GM19238 (cell line): Measurements from ENCODE around the gene NOP16.

Source experiments
- DNase-seq: peaks from one replicate; pipeline ENCODE4 v3.0.0; 2011; ENCODE audit warnings: low spot score; ENCODE audit not compliant: insufficient read length

Gene NOP16, protein sequence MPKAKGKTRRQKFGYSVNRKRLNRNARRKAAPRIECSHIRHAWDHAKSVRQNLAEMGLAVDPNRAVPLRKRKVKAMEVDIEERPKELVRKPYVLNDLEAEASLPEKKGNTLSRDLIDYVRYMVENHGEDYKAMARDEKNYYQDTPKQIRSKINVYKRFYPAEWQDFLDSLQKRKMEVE

DNA sequence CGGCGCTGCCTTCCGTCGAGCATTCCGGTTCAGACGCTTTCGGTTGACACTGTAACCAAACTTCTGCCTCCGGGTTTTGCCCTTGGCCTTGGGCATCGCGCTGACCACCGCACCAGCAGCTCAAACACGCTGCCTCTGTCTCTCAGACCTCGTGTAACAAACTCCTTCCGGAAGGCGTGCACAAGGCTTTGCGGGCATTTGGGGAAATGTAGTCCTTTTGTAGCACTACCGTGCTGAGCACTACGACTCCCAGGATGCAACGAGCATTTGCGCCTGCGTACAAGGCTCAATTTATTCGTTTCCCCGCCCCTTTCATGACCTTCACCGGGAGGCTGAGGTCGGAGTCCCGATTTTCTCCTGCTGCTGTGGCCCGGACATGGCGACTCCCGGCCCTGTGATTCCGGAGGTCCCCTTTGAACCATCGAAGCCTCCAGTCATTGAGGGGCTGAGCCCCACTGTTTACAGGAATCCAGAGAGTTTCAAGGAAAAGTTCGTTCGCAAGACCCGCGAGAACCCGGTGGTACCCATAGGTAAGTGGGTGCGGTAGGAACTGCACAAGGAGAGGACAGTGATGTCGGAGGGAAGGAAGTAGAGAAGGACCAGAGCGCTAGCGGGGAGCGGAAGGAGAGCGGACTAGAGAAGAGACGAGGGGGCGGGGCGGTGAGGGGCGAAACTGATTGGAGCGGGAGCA, at the start of gene NOP16, which contains the start of gene HIGD2A:
TSS of gene NOP16 (minus strand) at position 155 of the 691 bp plus-strand sequence. CDS start at position 96, 59 bp downstream.
TSS of gene HIGD2A (plus strand) at position 308 of the 691 bp plus-strand sequence. CDS start at position 377, 69 bp downstream.
- DNase-seq, result peak; percentile 97

DNA sequence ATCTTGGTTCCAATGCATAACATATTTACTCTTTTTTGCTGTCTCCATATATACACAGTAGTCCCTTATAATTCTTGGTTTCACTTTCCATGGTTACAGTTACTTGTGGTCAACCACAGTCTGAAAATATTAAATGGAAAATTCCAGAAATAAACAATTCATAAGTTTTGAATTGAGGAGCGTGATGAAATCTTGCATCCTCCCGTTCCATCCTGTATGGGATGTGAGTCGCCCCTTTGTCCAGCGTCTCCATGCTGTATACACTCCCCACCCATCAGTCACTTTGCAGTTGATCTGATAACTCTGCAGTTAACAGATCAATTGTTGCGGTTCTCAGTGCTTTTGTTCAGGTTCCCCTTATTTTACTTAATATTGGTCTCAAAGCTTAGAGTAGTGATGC, 48.3 kb upstream of the NOP16 start:
- DNase-seq, result no peak

DNA sequence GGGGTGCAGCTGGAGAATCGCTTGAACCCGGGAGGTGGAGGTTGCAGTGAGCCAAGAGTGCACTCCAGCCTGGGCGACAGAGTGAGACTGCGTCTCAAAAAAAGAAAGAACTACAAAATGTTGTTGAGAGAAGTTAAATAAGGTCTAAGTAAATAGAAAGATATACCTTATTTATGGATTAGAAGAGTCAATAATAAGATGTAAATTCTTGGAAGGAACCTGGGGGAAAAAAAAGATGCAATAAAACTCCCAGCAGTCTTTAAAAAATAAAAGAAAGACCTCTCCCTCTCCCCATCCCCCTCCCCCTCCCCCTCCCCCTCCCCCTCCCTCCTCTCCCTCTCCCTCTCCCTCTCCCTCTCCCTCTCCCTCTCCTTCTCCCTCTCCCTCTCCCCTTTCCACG, 44.3 kb upstream of the NOP16 start:
- DNase-seq, result no peak

DNA sequence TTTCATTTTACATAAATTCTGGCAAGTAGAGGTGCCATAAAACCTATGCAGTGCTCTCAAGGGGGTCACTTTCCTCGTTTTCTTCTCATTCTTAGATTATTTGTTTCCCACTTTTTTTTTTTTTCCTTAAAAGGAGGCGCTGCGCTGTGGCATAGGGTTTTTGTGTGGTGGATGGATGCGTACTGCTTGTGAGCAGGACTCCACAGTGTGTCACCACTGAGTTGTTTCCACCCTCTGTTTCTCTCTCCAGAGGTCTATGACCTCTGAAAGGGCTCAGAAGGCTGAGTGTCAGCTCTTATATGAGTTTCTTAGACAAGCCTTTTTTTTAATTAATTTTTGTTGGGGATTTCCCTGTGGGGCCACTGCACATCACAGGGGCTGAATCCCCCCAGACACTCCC, 41.6 kb upstream of the NOP16 start:
- no peak for DNase-seq

DNA sequence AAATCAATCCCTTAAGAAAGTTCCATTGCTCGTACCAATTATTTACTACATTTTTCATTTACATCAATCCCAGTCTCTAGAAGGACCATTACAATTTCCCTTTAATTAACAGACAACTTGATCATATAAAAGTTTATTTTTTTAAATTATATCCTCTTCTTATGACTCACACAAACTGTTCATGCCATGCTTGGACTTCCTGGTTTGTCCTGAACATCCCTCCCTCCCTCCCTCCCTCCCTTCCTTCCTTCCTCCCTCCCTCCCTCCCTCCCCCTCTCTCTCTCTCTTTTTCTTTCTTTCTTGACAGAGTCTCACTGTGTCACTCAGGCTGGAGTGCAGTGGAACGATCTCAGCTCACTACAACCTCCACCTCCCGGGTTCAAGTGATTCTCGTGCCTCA, 39.6 kb upstream of the NOP16 start:
- DNase-seq, result no peak

DNA sequence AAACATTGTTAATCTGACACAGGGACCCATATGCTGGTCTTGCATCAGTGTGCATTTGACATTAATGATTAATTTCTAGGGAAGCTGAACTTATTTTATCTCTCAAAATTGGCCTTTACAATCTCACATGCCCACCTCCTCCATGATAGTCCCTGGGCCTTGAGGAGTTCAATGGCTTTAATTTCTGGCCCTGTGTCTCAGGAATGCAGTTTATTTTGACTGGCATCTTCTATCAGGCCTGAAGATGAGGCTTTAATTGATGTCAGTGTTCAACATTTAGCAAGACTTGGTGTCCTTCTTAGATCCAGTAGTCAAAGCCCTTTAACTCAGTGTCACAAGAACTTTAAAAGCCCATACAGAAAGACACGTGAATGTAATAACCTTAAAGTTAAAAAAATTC, 38.5 kb upstream of the NOP16 start:
- no peak for DNase-seq

DNA sequence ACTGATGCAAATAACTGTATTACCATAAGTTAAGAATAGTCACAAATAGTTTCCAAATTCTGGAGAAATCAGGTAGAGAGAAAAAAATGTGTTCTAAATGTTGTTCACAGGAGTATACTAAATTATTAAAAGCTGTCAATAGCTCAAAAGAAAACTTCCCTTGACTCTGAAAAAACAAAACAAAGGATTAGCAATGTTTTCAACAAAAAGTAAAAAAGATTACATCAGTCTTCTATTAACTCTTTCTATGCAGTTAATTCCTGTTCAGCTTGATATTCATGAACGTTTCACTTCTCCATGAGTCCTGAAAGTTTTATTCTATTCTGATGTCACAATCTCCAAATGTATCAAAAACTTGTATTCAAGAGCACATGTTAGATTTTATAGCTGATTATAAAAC, 37.4 kb upstream of the NOP16 start:
- no peak for DNase-seq

DNA sequence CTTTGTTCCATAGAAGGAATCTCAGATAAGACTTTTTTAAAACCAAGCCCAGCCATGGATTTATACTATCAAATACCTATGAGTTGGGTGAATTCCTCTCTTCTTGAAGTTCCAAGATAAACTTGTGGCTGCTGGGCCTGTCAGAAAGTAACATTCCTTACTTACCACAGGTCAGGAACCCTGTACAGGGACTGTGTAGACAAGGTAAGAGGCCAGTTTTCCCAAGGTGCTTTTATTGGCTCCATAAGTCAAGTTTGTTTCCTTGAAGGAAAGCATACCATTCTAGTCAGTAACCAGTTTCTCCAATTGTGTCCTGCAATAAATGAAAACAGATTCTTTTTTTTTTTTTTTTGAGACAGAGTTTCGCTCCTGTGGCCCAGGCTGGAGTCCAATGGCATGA, 36.7 kb upstream of the NOP16 start:
- no peak for DNase-seq

DNA sequence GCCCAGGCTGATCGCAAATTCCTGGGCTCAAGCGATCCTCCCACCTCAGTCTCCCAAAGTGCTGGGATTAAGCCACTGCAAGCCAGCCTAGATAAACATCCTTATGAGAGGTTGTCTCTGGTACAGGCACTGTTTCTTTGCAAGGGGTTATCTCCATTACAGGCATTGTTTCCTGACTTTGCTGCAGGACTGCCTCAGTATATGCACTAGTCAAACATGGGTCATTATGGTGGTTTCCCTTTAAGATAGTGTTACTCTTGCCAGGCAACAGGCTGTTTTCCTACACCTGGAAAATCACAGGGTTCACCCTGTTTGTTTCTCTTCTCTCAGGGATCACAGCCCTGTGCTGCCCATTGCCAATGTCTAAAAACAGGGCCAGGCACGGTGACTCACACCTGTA, 35.8 kb upstream of the NOP16 start:
- DNase-seq, result no peak

DNA sequence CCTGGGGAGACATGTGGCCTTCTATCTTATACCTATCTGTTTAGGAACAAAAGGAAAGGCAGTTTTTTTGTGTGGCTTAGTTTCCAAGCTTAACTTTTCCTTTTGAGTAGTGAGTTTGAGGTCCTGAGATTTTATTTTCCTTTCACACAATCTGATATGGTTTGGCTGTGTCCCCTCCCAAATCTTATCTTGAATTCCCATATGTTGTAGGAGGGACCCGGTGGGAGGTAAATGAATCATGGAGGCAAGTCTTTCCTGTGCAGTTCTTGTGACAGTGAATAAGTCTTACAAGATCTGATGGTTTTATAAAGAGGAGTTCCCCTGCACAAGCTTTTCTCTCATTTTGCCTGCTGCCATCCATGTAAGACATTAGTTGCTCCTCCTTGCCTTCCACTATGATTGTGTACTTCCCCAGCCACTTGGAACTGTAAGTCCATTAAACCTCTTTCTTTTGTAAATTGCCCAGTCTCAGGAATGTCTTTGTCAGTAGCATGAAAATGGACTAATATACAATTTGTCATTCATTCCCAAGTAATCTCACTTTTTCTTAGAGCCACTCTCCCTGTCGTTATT, 32.7 kb upstream of the NOP16 start:
- no peak for DNase-seq

DNA sequence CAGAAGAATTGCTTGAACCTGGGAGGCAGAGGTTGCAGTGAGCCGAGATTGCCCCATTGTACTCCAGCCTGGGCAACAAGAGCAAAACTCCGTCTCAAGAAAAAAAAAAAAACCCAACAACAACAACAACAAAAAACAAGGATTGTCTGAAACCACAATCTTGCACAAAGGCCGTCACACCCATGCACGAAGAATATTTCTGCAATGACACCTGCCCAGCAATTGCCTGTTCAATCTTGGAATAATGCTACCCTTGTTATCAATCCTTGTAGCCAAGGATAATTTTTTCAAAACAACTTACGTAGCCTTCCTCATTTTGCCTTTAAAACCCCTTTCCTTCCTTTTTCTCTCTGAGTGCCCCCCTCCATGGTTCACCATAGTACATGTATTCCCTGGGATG, 31.7 kb upstream of the NOP16 start:
- no peak for DNase-seq

DNA sequence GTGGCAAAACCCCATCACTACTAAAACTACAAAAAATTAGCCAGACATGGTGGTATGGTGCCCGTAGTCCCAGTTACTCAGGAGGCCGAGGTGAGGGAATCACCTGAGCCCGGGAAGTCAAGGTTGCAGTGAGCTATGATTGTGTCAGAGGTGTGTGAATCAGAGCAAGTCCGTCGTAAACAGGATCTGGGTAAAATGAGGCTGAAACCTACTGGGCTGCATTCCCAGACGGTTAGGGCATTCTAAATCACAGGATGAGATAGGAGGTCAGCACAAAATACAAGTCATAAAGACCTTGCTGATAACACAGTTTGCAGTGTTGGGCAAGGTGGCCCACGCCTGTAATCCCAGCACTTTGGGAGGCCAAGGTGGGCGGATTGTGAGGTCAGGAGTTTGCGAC, 29.9 kb upstream of the NOP16 start:
- DNase-seq, result no peak

DNA sequence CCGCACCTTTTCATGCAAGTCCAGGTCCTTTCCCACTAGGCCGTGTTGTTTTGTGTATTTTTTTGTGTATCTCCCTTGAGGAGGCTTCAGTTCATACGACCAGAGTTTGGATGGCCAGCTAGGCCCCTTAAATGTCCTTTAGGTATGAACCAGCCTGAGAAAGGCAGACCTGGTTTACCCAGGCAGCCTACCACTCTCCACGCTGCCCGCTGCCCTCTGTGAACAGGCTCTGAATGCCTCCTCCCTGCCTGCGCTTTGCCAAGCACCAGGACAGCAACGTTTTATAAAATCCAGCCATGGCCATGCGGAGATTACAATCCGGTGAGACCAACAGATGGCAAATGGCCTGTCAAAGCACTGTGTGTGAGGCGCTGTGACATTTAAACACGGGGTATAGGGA, 28.6 kb upstream of the NOP16 start:
- no peak for DNase-seq

DNA sequence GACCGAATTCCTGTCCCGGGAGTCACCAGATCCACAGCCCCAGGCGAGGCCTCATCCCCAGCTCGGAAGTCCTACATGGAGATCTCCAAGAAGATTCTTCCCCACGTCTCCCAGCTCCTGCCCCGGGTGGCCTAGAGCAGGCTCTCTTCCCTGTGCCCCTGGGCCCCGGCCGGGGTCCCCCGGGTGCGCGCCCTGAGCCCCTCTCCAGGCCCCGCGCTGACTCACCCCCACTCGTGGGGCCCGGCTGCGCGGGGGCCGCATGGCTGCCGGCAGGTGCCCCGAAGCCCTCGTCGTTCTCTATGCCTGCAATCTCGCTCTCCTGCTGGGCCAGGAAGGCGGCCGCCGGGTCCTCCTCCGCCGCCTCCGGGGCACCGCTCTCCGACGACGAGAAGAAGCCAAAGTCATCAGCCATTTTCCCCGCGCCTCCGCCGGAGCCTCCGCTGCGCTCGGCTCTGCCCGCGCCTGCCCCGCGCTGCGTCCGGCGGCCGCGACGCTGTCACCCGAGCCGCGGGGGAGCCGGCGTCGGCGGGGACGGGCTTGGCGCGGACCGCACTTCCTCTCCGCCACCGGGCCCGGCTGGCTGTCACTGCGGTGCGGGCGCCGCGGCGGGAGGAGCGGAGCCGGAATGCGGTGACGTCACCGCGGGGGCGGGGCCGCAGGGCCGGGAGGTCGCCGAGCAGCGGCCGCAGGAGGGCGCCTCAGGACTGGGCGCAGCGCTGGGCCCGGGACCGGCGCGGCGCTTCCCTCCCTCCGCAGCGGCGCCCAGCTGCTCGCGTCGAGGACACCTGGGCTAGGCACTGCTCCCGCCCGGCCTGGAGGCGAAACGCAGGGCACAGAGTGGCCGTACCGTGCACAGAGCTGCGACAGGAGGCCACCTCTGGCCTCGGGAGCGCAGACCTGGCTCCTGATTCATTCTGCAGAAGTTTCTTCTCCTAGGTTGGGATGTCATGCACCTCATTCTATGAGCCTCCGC, 27.8 kb upstream of the NOP16 start, which contains the start of gene CLTB:
TSS of gene CLTB (minus strand) at position 588 of the 973 bp plus-strand sequence. CDS start at position 412, 176 bp downstream.
- peak; percentile 95 for DNase-seq

DNA sequence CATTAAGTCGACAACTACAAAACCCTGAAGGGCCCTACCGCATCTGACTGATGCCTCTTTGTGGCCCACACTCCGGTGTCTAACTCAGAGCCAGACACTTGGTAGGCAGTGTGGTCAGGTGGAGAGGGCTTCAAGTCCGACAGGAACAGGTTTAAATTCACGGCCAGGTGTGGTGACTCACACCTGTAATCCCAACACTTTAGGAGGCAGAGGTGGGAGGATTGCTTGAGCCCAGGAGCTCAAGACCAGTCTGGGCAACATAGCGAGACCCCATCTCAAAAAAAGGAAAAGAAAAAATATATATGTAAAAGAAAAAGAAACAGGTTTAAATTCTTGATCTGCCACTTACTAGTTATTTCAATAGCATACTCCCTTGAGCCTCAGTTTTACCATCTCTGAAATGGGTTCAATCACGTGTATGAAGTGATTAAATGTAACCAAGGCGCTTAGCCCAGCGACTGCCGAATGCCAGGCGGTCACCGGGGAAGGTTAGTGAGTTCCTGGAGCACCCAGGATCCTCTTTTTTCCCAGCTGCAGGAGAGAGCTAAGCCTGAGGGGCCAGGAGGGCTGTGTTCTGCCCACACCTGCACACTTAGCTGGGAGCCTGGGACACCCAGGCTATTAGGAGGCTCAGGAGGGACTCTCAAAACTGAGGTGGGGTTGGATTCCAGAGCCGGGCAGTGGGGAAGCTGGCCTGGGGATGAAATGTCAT, 27.0 kb upstream of the NOP16 start:
- DNase-seq, result peak; percentile 15

DNA sequence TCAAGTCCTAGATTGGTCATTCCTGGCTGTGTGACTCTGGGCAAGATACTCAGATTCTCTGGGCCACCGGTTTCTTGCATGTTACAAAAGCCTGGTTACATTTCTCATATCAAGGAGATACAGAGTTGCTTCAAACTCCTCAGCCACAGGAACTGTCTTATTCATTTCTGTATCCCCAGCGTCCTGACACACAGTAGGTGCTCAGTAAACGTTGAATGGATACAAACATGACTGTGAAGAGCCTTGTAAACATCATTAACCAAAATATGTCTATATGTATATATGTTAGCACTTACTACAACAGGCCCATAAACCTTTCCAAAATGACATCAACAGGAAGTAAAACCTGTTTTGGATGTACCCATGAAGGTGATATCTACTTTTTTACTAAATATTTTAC, 26.3 kb upstream of the NOP16 start:
- DNase-seq, result no peak

DNA sequence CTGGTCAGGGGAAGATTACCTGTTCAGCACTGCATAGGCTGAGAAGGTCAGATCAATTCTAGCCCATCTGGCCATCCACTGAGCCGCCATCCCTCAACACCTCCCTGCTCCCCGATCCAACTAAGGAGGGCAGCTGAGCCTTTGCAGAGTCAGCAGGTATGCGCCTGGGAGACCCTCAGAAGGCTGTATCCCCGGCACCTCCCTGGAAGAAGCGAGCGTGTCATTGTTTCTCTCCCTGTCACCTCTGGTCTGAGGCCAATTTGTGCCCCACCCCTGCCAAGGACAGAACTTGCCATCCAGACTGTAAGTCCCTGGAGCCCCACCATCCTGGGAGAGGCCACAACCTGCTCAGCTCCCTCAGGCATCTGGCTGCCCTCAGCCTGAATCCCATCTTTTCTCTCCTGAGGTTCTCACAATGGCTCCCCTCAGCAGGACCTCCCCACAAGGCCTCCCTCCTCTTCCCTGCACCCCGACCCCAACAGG, 25.4 kb upstream of the NOP16 start:
- no peak for DNase-seq

DNA sequence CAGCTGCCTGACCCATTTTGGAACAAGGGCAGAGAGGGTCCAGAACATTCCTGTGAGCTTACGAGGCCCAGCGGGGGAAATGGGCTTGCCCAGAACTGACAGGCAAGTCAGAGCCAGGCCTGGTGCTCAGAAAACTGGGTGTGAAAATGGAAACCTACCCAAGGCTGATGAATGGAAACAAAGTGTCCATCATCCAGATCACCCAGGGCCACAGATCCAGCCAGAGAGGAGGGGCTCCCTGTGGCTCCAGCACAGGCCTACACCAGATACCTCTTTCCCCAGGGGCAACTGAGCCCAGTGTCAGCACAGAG, 24.8 kb upstream of the NOP16 start:
- no peak for DNase-seq

DNA sequence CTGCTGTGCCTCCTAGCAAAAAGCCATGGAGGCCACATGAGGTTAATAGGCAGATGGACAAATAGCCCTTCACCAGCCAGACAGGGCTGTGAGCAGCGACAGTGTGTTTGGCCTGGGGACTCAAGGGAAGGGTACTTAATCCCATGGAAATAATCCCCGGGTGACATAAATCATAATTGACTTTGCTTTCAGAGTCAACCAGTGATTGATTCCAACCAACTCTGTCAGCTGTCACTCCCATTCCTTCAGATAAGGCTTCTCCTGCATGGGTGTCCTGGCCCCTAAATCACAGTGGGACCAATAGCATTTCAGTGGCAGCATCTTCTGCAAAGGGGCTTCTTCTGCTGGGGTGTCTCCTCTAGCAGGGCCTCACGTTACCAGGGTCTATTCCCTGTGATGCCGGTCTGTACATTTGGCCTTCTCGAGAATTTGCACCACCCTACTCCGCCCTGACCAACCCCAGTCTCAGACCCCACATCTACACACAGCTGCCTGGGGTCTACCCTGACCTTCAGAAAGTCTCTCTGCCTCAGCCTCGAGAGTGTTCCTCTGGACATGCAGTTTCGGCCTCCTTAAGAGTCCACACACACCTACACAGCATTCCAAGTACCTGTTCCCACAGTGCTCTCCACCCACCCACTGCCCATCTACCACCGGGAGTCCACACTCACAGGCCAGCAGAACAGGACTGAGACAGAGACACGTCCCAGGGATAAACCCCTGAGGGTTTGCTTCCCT, 24.3 kb upstream of the NOP16 start:
- no peak for DNase-seq

DNA sequence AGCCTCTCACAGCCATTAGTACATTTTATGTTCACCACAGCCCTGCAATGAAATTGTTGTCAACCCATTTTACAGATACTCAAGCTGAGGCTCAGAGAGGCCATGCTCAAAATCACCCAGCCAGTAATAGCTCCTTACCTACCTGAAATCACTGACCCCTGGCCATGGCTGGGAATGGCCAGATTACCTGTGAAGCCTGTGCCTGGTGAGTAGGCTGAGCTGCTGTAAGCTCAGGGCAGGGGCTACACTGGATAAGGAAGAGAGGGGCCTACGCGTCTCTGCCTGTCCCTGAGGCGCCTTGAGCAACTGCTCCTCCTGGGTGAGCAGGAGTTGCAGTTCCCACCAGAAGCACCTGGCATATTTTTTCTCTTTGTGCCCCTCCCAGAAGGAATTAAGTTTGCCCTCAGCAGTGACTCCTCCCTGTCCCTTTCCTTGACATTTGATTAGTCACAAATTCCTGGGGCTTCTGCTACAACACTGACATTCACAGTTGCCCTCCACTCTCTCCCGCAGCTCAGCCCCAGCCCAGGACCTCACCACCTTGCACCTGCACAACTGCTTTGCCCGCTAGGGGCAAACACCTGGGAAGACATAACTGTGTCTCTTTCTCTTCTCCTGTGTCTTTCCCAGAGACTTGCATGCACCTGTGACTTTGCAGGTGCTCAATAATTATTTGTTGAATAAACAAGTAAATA, 22.2 kb upstream of the NOP16 start:
- DNase-seq, result no peak
